GM12874 (cell line): ENCODE data around the gene COX11.

Experiments used
- CTCF ChIP-seq: IDR thresholded peaks from 2 replicates; pipeline ENCODE4 v1.5.1; 2011; ENCODE audit warnings: low read depth, mild to moderate bottlenecking, control low read depth, low read length, moderate library complexity; ENCODE audit not compliant: insufficient read depth

The COX11 gene

GRCh38 chr17:54974759-54975158, 6.3 kb upstream of the COX11 start:
- no peak for TF ChIP-seq CTCF

GRCh38 chr17:54972406-54973138, 4.1 kb upstream of the COX11 start:
- TF ChIP-seq CTCF = no peak

- no peak for TF ChIP-seq CTCF
Observed at GRCh38 chr17:54971901-54972300, 3.4 kb upstream of the COX11 start.

- no peak for TF ChIP-seq CTCF
Observed at GRCh38 chr17:54971147-54971546, 2.7 kb upstream of the COX11 start.

GRCh38 chr17:54969658-54970572, 1.5 kb upstream of the COX11 start:
- no peak for TF ChIP-seq CTCF

GRCh38 chr17:54968988-54969332, 506 bp upstream of the COX11 start:
- no peak for TF ChIP-seq CTCF

GRCh38 chr17:54967621-54968261, 713 bp downstream of the COX11 start:
- TF ChIP-seq CTCF = peak; percentile 66; the same call in 1 of the 2 replicates
